Endothelial cell of umbilical vein (primary cell): ENCODE results near the gene FRMD5.

ENCODE experiments used
- CTCF ChIP-seq, 2 donors: IDR thresholded peaks; 1 replicate in 1 of 2; 2 replicates in 1 of 2; pipeline ENCODE4 v1.5.1; 2011; ENCODE audit warnings: low read length in 2 of 2, mild to moderate bottlenecking in 2 of 2, moderate library complexity in 2 of 2, control low read depth in 1 of 2, inconsistent platforms in 1 of 2, low read depth in 1 of 2; ENCODE audit not compliant: insufficient read depth in 1 of 2; ENCODE audit errors: extremely low read depth in 1 of 2
- EZH2 ChIP-seq: IDR thresholded peaks from 2 replicates; pipeline ENCODE4 v1.6.1; 2012; ENCODE audit warnings: borderline replicate concordance, low read depth, mild to moderate bottlenecking, moderate library complexity, low read length, inconsistent platforms; ENCODE audit not compliant: severe bottlenecking
- GATA2 ChIP-seq: IDR thresholded peaks from 2 replicates; pipeline ENCODE4 v1.7.0; 2011; ENCODE audit warnings: low read depth, mild to moderate bottlenecking, moderate library complexity, mixed read lengths, low read length; ENCODE audit not compliant: insufficient read length, insufficient read depth
- JUN ChIP-seq: IDR thresholded peaks from 2 replicates; pipeline ENCODE4 v1.6.1; 2011; ENCODE audit warnings: borderline replicate concordance, low read depth; ENCODE audit not compliant: insufficient read length, insufficient read depth
- MAX ChIP-seq: IDR thresholded peaks from 2 replicates; pipeline ENCODE4 v1.6.1; 2011; ENCODE audit not compliant: insufficient read depth, insufficient read length
- POLR2A ChIP-seq: IDR thresholded peaks from 2 replicates; pipeline ENCODE4 v1.6.1; 2012; ENCODE audit warnings: low read depth, mild to moderate bottlenecking, control low read depth, low read length
- POLR2AphosphoS5 ChIP-seq: IDR thresholded peaks from 2 replicates; pipeline ENCODE4 v1.6.1; 2012; ENCODE audit warnings: low read depth, mild to moderate bottlenecking, control low read depth, low read length, moderate library complexity; ENCODE audit not compliant: insufficient read depth

- no peak for TF ChIP-seq CTCF (IDR thresholded peaks at IDR 0.05; ENCODE audit: extremely low read depth in 1 of 2, insufficient read depth in 1 of 2, low read depth in 1 of 2, low read length in 2 of 2)
- no peak for TF ChIP-seq POLR2AphosphoS5
- TF ChIP-seq GATA2: peak; percentile 88
- TF ChIP-seq EZH2: no peak
- no peak for TF ChIP-seq POLR2A
- TF ChIP-seq MAX: no peak
- peak; percentile 93 for TF ChIP-seq JUN
Measured at GRCh38 chr15:43998607-43999006, 196.5 kb downstream of the FRMD5 start.
